Ectodermal cell (in vitro differentiated cells): ENCODE measurements around the gene HDAC7.

ENCODE experiments used
- H3K27ac ChIP-seq: 2 replicates; pipeline ENCODE4 v1.7.0; 2013; ENCODE audit warnings: mild to moderate bottlenecking, low read depth, low read length; ENCODE audit not compliant: insufficient read depth, poor library complexity, severe bottlenecking
- H3K27me3 ChIP-seq: 2 replicates; pipeline ENCODE4 v1.7.0; 2013; ENCODE audit warnings: mild to moderate bottlenecking, low read length; ENCODE audit not compliant: insufficient read depth, control insufficient read depth, poor library complexity, severe bottlenecking
- H3K36me3 ChIP-seq: one replicate; pipeline ENCODE4 v1.7.0; 2013; ENCODE audit warnings: low read length; ENCODE audit not compliant: control insufficient read depth, insufficient read depth
- H3K4me1 ChIP-seq: one replicate; pipeline ENCODE4 v1.7.0; 2013; ENCODE audit warnings: low read length; ENCODE audit not compliant: control insufficient read depth, insufficient read depth
- H3K4me3 ChIP-seq: 2 replicates; pipeline ENCODE4 v1.7.0; 2013; ENCODE audit warnings: low read depth, low read length, control low read depth; ENCODE audit not compliant: insufficient read depth
- H3K9me3 ChIP-seq: 2 replicates; pipeline ENCODE4 v1.7.0; 2013; ENCODE audit warnings: mild to moderate bottlenecking, low read length, moderate library complexity; ENCODE audit not compliant: control insufficient read depth
- WGBS, 2 experiments: methylation state at CpG; one replicate each; pipeline ENCODE4 v1.1.7; 2013; ENCODE audit warnings: missing lambda C conversion rate in 2 of 2; 5-methylcytosine and 5-hydroxymethylcytosine counted together

Gene HDAC7

DNA sequence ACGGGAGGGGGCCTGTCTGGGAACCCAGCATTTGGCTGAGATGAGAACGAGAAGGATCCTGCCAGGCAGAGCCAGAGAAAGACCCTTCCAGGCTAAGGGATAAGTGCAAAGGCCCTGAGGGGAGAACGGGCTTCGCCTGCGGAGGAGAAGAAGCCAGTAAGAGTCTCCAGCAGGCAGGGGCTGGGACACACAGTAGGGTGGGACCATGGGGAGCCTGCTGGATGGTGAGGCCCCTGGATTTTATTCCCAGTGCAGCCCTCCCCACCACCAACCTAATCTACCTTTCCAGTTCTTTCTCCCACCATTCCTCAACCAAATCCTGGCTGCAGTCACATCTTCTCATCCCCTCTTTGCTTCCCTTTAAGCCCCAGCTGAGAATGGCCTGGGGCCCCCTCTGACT, 73.6 kb downstream of the HDAC7 start:
- H3K4me3 ChIP-seq: no peak overlapping the region
- H3K27me3 ChIP-seq: no peaks in the 10 kb centered on the region
- 90 to 96% methylated on average over 5 of the region's 5 CpGs for WGBS, 2 experiments

DNA sequence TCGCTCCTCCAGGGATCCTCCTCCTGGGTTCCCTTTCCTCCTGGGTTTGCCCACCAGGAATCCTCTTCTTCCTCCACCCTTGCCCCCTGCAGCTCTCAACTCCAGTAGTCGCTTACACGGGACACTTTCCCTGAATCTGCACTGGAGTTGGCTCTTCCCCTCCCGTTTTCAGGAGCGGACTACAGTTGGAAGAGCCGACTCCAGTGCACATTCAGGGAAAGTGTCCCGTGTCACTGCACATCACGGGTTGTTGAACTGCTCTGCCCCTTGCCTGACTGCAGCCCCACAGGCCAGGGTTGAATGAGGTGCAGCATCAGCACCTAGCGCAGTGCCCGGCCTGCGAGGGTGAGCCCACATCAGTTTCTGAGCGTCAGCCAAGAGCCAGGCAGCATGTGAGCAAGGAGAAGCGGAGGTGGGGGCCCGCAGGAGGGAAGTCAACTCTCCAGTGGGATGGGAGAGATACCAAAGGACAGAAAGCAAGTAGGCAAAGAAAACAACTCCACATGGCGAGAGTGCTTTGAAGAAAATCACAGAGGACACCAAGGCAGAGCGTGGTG, 74.1 kb downstream of the HDAC7 start:
- Histone ChIP-seq H3K36me3 (no peaks in the 10 kb centered on the region), H3K9me3 (no peaks in the 10 kb centered on the region), H3K4me3 (no peak overlapping the region), H3K27ac (no peak overlapping the region), H3K4me1 (peaks cover 11% of the 10 kb centered on the region), H3K27me3 (no peaks in the 10 kb centered on the region)
- 89 to 90% methylated on average over 16 of the region's 16 CpGs for WGBS, 2 experiments

More for the DNA sequence above, 73.6 kb downstream of the HDAC7 start:
- Histone ChIP-seq H3K36me3 (no peaks in the 10 kb centered on the region), H3K4me1 (peaks cover 6% of the 10 kb centered on the region), H3K9me3 (no peaks in the 10 kb centered on the region), H3K27ac (no peak overlapping the region)

DNA sequence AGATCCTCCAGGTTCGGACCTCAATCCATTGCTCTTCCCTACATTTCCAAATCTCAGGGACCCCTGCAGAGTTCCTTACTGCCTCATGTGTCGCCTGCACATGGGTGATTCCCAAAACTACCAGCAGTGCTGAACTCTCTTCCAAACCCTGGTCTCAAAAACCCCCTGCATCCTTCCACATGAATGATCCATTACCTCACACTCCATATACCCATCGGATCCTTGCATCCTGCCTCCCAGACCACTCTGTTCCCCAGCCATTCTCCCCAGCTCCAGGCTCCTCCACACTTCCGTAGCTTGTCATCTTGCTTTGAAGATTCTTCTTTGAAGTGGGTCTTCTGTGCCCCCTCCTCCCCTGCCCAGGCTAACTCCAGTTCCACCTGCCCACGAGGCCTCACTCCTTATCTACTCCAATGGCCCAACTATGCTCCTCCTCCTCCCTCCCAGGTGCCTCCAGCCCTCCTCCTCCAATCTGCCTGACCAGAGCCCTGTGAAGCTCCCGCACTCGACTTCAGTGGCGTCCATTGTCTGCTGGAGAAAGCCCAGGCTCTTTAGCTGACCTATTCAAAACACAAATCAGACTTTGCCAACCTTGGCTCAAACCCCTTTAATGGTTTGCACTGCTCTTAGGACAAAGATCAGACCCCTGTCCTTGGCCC, 74.8 kb downstream of the HDAC7 start:
- Histone ChIP-seq H3K27ac (no peak overlapping the region), H3K27me3 (no peaks in the 10 kb centered on the region), H3K36me3 (no peaks in the 10 kb centered on the region), H3K4me3 (no peak overlapping the region), H3K4me1 (peaks cover 15% of the 10 kb centered on the region), H3K9me3 (no peaks in the 10 kb centered on the region)
- 77 to 79% methylated on average over 8 of the region's 8 CpGs for WGBS, 2 experiments

DNA sequence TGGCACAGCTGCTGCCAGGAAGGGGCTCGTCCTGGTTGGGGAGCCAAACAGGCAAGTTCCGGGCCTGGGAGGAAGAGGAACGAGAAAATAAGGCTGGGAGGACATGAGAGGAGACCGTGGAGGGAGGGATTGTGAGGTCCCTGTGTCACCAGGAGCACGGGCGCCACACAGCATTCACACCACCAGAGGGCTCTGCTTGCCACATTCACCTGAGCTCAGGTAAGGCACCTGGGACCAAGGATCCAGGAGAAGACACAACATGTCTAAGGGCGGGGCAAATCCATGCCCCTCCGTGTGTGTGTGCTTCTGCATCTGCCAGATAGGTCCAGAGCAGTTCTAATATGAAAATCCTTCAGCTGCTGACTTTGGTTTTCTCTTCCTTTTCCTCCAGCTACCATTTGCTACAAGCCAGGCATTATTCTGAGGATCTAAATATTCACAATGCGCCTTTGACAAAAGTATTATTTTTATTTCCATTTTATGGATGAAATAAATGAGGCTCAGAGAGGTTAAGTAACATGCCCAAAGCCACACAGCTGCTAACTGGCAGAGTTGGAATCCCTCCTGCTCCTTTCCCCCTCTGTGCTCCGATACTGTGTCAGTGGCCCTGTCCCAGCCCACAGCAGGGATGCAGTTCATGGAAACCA, 75.6 kb downstream of the HDAC7 start:
- Histone ChIP-seq H3K4me1 (peaks cover 15% of the 10 kb centered on the region), H3K36me3 (no peaks in the 10 kb centered on the region), H3K9me3 (no peaks in the 10 kb centered on the region), H3K27ac (no peak overlapping the region), H3K4me3 (no peak overlapping the region), H3K27me3 (no peaks in the 10 kb centered on the region)
- 48 to 55% methylated on average over 10 of the region's 10 CpGs for WGBS, 2 experiments

DNA sequence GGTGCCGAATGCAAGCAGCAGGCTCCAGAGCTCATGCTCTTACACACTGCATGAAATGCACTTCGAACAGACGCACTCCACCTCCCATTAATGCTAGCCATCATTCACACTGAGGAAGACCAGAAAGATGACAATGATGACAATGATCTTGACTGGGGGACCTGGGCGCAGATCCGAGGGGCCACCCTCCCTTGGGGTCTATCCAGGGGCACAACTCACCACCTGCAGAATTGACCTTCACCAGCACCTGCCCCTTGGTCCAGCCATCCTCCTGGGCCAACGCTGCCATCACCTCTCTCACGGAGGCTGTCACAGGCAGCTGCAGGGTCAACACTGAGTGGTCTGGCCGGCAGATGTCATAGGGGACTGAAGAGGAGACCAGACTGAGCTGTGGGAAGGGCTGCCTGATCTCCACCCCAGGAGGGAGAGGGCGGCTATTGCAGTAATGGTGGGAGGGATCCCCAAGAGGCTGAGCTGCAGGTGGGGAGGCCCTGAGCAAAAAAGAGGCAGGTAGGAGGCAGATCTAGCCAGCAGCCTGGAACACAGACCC, 76.3 kb downstream of the HDAC7 start:
- no peaks in the 10 kb centered on the region for H3K9me3 ChIP-seq
- 89 to 92% methylated on average over 9 of the region's 9 CpGs for WGBS, 2 experiments
- no peak overlapping the region for H3K4me3 ChIP-seq
- no peaks in the 10 kb centered on the region for H3K27me3 ChIP-seq
- no peak overlapping the region for H3K27ac ChIP-seq
- peaks cover 15% of the 10 kb centered on the region for H3K4me1 ChIP-seq
- H3K36me3 ChIP-seq: no peaks in the 10 kb centered on the region

DNA sequence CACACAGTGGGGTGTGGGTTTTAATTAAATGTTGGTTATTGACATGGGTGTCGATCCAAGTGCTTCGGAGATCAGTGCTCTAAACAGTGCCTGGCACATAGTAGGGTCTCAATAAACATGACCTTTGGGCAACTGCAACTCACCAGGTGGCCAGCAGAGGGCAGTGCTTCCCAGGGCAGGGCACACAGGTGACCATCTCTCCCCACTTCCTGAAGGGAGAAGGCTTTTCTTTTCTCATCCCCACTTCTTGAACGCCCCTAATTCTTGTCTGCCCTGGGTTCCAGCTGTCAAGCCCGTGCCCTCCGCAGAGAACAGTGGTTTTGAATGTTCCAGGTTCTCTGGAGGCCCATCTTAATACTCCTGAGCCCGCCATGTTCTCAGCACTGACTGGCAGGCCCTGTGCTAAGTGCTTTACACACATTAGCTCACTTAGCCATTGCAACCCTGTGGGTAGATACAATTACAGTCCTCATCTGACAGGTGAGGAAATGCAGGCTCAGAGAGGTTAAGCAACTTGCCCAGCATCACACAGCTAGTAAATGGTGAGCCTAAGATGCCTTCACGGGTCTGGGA, 77.4 kb downstream of the HDAC7 start:
- Histone ChIP-seq H3K4me3 (no peak overlapping the region), H3K36me3 (no peaks in the 10 kb centered on the region), H3K4me1 (peaks cover 15% of the 10 kb centered on the region), H3K9me3 (no peaks in the 10 kb centered on the region), H3K27me3 (no peaks in the 10 kb centered on the region), H3K27ac (no peak overlapping the region)
- 73 to 74% methylated on average over 7 of the region's 7 CpGs for WGBS, 2 experiments

DNA sequence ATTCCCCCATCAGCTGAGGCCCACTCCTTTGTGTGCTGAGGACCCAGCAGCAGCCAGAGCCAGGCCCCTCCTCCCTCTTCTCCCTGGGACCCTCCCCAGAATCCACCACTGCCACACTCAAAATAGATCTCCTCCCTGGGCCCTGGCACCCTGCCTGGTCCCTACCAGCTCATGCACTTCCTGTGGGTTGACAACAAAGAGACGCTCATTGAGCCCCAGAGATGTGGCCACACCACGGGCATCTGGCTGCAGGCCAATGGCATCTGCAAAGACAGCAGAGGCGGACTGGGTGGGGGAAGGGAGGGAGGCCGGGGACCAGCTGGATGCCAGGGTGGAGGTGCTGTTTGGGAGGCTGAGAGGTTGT, 78.4 kb downstream of the HDAC7 start:
- Histone ChIP-seq H3K27ac (no peak overlapping the region), H3K4me3 (no peak overlapping the region)
- WGBS, 2 experiments: 69 to 72% methylated on average over 4 of the region's 4 CpGs

DNA sequence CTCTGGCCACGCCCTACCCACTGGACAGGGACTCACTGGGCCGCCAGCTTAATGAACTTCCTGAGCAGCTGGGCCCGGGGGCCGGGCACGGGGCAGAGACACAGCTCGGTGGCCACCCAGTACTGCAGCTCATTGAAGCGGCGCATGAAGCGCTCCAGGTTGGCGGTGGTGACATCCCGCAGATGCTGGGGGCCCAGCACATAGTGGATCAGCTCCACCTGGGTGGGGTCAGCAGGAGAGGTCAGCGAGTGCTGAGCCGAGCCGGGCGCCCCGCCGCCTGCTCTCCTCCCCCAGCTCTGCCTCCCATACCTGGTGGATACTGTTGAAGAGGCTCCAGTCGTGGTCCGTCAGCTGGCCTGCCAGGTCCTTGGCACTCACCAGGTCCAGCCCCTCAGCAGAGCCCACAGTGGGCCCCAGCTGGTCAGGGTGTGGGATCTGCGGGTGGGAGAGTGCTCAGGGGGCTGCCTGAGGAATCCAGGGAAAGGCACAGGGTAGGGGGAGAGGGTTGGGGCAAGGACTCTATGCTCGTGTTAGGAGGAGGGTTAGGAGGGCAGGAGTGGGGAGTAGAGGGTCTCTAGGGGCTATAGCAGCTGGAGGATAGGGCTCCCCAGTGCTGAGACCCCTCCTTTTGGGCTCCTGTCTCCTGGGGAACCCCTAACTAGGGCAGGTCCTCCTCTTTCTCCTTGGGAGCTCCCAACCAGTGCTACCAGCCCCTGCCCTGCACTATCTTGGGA, 78.9 kb downstream of the HDAC7 start:
- no peak overlapping the region for H3K4me3 ChIP-seq
- no peaks in the 10 kb centered on the region for H3K27me3 ChIP-seq
- H3K9me3 ChIP-seq: no peaks in the 10 kb centered on the region
- H3K27ac ChIP-seq: no peak overlapping the region
- no peaks in the 10 kb centered on the region for H3K36me3 ChIP-seq
- H3K4me1 ChIP-seq: peaks cover 15% of the 10 kb centered on the region
- 89 to 90% methylated on average over 21 of the region's 21 CpGs for WGBS, 2 experiments

More for the DNA sequence above, 78.4 kb downstream of the HDAC7 start:
- H3K9me3 ChIP-seq: no peaks in the 10 kb centered on the region
- H3K36me3 ChIP-seq: no peaks in the 10 kb centered on the region
- H3K4me1 ChIP-seq: peaks cover 15% of the 10 kb centered on the region
- H3K27me3 ChIP-seq: no peaks in the 10 kb centered on the region

DNA sequence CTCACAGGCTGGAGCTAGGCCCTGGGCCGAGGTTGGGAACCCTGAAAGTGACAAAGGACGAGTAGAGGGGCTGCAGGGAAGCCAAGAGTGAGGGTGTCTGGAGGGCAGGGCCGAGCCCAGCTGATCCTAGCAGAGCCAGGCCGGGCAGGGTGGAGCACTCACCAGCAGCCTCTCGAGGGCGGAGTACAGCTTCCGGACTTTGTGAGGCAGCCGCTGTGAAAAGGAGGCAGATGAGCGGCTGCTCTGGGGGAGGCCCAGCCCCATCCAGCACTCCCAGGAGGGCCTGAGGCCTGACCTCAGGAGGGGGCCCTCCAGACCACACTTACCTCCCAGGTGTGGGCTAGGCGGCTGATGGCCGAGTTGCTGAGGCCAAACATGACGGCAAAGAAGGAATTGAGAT, 79.7 kb downstream of the HDAC7 start:
- WGBS, 2 experiments: 83 to 86% methylated on average over 12 of the region's 12 CpGs
- Histone ChIP-seq H3K36me3 (no peaks in the 10 kb centered on the region), H3K9me3 (no peaks in the 10 kb centered on the region), H3K4me1 (peaks cover 16% of the 10 kb centered on the region), H3K27ac (no peak overlapping the region), H3K27me3 (no peaks in the 10 kb centered on the region), H3K4me3 (no peak overlapping the region)

DNA sequence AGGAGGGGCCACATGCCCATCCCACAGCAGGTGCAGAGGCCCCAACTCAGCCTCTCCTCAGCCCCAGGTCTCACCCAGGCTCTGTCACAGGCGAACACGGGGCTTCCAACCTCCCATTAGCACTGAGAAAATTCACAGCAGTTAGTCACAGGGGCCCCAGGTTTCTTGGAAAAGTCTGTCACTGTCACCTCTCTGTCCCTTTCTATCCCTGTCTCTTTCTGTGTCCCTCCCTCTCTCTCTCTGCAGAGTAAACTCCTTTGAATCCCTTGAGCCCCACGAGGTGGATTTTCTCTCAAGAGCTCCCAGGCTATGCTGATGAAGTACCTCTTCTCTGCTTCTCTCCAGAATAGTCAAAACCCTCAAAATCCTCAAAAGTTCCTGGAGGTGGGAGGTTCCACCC, 80.4 kb downstream of the HDAC7 start:
- WGBS, 2 experiments: 76 to 84% methylated on average over 3 of the region's 3 CpGs
- Histone ChIP-seq H3K36me3 (no peaks in the 10 kb centered on the region), H3K9me3 (no peaks in the 10 kb centered on the region), H3K27ac (no peak overlapping the region), H3K27me3 (no peaks in the 10 kb centered on the region), H3K4me1 (peaks cover 20% of the 10 kb centered on the region), H3K4me3 (no peak overlapping the region)
